GM21528 (cell line): Measurements from ENCODE around the gene RNU1-3.
"Not testable (repeated sequence)": the region's sequence is repeated elsewhere in the genome, so short reads cannot be mapped to it uniquely, and the experiment has no call there.

Experiments
- ATAC-seq: cut with Tn5 transposase; IDR thresholded peaks from one replicate; pipeline ENCODE4 v1.9.1; 2021; ENCODE audit warnings: mild to moderate bottlenecking, moderate library complexity; ENCODE audit not compliant: unreplicated experiment, low FRiP score

The RNU1-3 gene

GRCh38 chr1:16696507-16697150 is 29.9 kb upstream of the RNU1-3 start:
- ATAC-seq = not testable (repeated sequence)

DNA sequence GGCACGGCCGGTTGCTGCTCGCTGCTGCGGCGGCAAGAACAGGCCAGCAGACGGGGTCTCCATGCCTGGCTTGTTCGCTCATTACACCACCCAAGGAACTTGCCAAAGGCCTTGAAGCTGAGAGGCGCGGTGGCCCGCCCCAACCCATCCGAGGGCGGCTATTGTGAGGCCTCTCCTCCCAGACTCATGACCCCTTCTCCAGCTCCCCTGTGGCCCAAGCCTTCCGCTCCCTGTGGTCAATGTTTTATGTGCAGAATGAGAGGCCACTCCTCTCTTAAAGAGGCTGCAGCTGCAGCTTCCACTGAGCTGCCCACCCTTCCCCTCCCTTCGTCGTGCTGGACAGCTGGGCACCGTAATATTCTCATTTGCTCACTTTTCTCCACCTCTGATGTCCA is 27.6 kb upstream of the RNU1-3 start:
- not testable (repeated sequence) for ATAC-seq

DNA sequence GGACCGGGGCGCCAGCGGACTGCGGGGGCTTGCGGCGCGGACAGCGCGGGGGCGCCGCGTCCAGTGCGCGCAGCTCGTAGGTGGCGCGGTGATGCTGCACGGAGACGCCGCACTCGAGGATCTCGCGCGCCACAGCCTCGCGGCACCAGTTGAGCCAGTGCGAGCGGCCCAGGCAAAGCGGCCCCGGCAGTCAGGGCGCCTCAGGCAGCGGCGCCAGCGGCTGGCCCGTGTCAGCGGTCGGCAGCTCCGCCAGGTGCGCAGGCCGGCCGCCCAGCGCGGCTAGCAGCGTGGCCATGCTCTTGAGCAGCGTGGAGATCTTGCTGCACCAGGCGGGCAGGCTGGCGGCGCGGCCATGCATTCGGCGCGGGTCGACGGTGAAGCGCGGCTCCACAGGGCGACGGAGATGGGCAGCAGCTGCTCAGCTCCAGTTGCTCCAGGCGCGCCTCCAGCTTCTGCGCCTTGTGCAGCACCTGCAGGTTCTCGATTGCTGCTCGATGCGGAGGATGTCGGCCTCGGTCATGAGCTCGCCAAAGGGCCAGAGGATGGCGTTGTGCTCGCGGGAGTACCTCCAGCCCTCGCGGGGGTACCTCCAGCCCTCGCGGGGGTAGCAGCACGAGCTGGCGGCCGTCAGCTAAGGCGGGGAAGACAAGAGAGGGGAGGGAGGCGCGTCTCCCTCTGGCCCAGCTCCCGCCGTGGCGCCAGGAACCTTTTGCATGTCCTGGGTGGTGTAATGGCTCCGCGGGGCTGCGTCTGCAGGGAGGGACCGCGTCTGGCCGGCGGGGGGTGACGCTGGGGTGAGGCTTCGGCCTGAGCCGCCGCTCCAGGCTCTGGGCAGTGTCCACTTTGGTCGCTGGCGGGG is 26.9 kb upstream of the RNU1-3 start:
- ATAC-seq = not testable (repeated sequence)

GRCh38 chr1:16692717-16693448 is 26.1 kb upstream of the RNU1-3 start:
- not testable (repeated sequence) for ATAC-seq

GRCh38 chr1:16692283-16692682 is 25.5 kb upstream of the RNU1-3 start:
- not testable (repeated sequence) for ATAC-seq

DNA sequence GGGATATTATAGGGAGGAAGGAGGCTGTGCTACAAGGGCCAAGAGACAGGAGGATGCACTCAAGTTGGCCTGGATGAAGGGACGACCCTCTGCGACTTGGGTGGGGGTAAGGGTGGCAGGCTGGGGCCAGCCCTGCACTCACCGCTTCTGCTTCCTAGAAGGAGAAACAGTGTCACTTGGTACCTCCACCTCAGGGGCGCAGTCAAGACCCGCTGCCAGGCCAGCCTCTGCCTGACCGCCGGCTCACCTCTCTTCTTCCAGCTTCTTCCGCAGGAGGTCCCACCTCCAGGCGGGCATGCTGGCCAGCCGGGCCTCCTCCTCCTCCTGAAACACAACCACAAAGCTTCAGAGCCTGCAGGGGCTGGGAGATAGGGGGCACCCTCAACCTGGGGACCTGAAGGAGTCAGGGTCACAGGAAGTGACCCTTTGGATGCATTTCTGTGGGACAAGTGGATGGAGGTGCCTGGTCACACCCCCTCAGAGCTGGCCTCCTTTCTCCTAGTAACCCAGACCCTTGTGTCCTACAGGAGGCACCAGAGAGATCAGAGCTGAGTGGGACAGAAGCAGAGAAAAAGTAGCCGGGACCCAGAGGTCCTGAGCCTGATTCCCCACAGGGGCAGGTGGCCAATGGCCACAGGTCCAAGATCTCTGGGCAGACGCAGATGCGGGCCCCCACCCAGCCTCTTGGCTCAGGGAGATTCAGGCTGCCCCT is 24.4 kb upstream of the RNU1-3 start:
- not testable (repeated sequence) for ATAC-seq

- ATAC-seq = not testable (repeated sequence)
Observed at GRCh38 chr1:16687132-16687800, 20.5 kb upstream of the RNU1-3 start.

DNA sequence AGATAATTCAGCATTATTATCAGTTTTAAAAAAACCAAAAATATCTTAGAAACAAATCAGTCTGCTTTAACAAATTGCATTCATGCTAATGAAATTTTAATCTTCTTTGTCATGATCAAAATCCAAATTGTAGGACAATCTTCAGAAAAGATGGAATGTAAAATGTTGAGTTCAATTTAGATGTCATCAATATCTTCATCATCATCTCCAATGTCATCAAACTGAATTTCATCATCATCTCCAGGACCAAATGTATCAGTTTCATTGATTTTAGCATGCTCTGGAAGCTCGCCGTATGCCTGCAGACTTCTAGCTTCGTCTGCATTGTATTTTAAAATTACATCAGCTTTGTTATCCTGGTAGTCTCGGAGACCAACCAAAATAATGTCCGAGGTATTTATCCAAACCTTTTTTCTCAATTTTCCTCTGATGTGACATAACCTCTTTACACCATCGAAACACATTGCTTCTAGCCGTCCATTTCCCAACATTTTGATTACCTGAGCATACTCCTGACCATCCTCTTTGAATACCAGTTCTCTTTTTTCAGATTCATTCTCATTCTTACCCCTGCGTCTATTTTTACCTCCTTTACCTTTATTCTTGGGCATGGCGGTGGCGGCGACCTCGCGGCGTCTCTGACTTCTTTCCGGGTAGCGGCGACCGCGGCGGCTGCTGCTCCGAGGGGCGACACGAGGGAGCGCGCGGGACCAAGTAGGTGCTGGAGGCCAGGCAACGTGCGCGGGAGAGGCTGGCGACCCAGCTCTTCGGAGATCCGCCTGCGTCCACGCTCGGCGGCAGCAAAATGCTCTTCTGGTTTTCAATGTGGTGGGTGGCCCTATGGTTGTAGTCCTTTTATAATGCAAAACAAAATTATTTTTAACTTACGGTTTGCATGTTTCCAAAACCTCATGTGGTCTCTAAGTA is 19.0 kb upstream of the RNU1-3 start:
- not testable (repeated sequence) for ATAC-seq

DNA sequence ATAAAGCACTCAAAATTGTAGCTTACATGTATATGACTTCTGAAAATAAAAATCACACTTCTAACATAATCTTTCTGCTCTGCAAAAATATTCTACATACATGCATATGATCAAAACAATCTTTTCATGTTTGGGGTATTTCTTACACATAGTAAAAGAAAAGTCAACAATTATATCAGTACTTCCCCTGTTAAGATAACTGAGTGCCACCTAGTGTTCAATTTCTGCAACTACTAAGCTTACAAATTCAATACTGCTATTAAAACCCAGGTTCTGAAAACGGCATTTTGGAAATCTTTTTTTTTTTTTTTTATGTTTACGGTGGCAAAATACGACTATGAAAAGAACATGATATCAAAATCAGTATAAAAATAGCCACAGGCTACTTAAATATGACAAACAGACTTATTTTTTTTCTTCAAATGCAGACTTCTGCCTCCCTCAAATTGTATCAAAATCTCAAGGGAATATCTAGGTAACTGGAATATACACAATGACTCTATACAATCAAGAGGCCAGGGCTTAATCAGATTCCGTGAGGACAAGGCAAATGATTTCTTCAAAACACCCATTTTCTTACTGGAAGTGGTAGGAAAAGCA is 18.1 kb upstream of the RNU1-3 start:
- not testable (repeated sequence) for ATAC-seq

DNA sequence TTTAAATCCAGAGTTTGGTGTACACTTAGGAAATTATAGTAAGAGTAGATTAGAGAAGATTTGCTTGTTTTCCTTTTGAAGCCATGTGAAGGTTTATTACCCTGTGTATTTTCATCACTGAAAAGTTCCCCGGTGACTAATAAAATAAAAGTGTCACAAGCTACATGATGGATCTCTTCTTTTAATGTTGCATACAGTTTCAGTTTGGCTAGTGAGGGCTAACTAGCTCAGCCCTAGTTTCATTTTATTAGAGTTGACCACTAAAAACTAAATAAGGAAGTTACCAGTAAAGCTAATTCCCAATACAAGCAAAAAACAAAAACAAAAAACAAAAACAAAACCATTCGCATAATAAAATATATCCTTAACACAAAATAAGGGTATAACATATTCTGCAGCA is 17.4 kb upstream of the RNU1-3 start:
- ATAC-seq = not testable (repeated sequence)

DNA sequence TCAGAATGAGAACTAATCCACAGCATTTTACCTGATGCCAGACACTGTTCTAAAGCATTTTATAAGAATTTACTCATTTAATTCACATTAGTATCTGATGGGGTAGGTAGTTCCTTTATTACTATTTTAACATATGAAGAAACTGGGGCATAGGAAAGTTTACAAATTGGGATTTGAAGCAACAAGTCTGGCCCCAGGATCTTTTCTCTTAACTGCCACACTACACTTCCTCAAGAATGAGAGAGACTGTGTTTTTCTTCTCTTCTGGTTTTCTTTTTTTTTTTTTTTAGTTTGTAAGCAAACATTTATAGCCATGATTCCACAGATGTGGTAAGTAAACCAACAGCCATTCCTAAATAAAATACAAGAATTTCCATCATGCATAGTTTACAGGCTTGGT is 16.1 kb upstream of the RNU1-3 start:
- not testable (repeated sequence) for ATAC-seq

DNA sequence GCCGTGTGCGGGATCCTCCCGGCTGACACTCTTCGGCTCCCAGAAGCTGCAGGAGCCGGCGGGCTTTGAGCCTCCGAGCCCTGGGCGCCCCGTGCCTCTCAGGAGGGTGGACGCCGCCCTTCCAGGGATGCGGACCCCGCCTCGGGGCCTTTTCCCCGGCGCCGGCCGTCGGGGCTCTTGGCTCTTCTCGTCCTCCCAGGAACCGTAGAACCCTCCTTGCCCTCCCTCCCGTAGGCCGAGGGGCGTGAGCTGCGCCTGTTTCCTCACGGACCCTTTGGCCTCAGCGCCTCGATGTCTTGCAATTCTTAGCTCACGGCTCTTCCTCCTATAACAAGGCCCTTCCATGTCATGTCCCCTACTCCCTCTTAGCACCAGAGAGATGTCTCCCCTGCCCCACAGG is 13.6 kb upstream of the RNU1-3 start:
- not testable (repeated sequence) for ATAC-seq

- ATAC-seq = no peak
Observed at GRCh38 chr1:16677552-16678431, 11.0 kb upstream of the RNU1-3 start.

DNA sequence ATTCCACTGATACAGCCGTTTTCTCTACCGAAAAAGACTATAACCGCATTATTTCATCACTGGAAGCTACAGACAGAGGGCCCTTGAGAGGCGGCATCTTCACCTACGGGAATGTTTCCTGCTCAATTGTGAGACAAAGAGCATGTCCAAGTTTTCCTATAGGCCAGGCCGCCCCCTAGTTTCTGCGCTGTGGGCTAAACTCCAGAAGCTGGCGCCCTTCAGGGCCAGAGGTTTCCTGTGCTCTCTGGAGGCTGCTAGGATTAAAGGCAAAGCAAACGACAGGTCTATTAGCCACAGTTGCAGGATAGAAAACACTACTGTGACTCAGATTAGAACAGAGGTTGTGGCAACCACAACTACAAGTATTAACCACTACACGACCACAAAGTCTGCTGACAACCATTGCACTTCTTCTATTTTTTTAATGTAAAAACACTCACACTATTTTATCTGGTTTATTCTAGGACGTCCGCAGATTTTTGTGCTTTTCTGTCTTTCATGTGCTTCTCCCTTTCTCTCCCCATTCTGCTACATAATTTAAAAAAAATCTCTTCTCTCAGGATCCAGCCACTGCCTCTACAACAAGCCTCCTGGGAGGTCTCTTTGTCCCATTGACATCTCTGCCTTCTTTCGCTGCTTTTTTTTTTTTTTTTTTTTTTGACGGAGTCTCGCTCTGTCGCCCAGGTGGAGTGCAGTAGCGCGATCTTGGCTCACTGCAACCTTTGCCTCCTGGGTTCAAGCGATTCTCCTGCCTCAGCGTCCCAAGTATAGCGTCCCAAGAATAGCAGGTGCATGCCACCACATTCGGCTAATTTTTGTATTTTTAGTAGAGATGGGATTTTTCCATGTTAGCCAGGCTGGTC is 10.1 kb upstream of the RNU1-3 start:
- ATAC-seq = not testable (repeated sequence)

- not testable (repeated sequence) for ATAC-seq
Observed at GRCh38 chr1:16675118-16675510, 8.4 kb upstream of the RNU1-3 start.

- ATAC-seq = not testable (repeated sequence)
Observed at GRCh38 chr1:16673976-16674375, 7.2 kb upstream of the RNU1-3 start.

DNA sequence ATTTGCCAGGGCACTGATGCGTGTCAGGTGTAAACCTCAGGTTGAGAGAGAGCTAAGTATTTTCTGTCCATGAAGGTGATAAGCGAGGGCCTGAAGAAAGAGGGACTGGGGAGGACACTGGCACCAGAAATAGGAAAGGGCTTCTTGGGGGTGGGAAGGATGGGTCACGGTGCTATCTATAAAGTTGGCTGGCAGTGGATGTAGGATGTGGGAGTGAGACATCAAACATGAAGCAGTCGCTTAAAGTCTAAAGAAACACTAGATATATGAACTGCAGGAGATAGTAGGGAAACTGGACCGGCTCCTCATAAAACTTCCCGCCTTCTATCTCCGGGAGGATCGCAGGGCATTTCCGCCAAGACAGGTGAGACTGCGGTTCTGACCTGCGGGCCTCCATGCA is 912 bp downstream of the RNU1-3 start:
- not testable (repeated sequence) for ATAC-seq
